Progenitor cell of endocrine pancreas (in vitro differentiated cells): ENCODE results near the gene CRYBA4. TPM values are rescaled to one million over a fixed set of nuclear protein-coding genes. Genes with fewer than 3 reads are reported as not detected.
A peak's percentile ranks its signal among the peaks of the same experiment; 100 is the strongest.

ENCODE experiments used
- DNase-seq: peaks from one replicate; pipeline ENCODE4 v3.0.0; 2021; ENCODE audit warnings: low spot score; ENCODE audit not compliant: unreplicated experiment
- H3K27ac Mint-ChIP-seq: 2 replicates; pipeline ENCODE4 v1.8.0; 2021; ENCODE audit warnings: mild to moderate bottlenecking, moderate library complexity, mixed read lengths
- H3K27me3 Mint-ChIP-seq: 2 replicates; pipeline ENCODE4 v1.8.0; 2021; ENCODE audit warnings: mixed read lengths
- H3K36me3 Mint-ChIP-seq: 2 replicates; pipeline ENCODE4 v1.8.0; 2022; ENCODE audit warnings: mixed read lengths; ENCODE audit not compliant: insufficient read depth
- H3K4me1 Mint-ChIP-seq: 2 replicates; pipeline ENCODE4 v1.8.0; 2021; ENCODE audit warnings: low read depth, mixed read lengths
- H3K4me3 Mint-ChIP-seq: 2 replicates; pipeline ENCODE4 v1.8.0; 2021; ENCODE audit warnings: low read depth, mild to moderate bottlenecking, moderate library complexity, mixed read lengths
- H3K9me3 Mint-ChIP-seq: 2 replicates; pipeline ENCODE4 v1.8.0; 2021; ENCODE audit warnings: low read depth, mixed read lengths
- CTCF ChIP-seq: fragments of 200-600 bp; sonication (generic); IDR thresholded peaks from one replicate; pipeline ENCODE4 v1.5.0; 2021; ENCODE audit warnings: antibody characterized with exemption, mild to moderate bottlenecking; ENCODE audit not compliant: unreplicated experiment
- total RNA-seq: library from RNA; stranded (reverse); gene quantifications from 2 replicates; pipeline ENCODE4 v1.2.1, GENCODE V29; 2021

The CRYBA4 gene
- total RNA-seq, 1 donor from 2014 or later, result not detected

DNA sequence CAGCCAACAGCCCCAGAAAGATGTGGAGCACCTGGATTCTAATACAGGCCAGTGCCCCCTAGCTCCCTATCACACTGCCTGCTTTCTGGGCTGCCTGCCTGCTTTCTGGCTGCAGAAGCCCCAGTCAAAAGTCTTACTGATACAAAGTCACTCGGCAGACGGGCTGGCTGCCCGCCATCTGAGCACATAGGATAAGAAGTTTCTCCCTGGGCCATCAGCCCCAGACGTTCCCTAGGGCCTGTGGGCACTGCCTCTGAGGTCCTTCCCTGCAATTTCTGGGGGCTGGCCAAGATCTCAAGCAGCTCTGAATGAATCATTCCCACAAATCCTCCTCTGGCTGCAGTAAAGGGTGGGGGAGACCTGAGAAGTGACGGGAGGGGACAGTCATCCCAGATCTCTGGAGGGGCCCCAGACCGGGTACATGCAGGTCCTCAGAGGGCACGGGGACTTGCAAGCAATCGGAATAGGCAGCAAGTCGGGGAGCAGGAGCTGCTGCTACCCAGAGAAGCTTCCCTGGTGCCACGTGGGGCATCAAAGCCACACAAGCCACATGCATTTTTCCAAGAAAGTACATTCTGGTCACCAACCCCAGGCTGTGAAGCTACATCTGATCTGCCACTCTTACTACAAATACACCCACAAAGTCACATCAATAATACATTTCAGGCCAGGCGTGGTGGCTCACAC is 36.5 kb upstream of the CRYBA4 start:
- H3K4me3 Mint-ChIP-seq, result no peak overlapping the region
- no peak for TF ChIP-seq CTCF
- peaks cover 5% of the 10 kb centered on the region for H3K27me3 Mint-ChIP-seq
- no peaks in the 10 kb centered on the region for H3K4me1 Mint-ChIP-seq
- H3K27ac Mint-ChIP-seq, result peak overlapping the region; percentile 65
- no peak for DNase-seq
- H3K9me3 Mint-ChIP-seq, result no peaks in the 10 kb centered on the region
- peaks cover 4% of the 10 kb centered on the region for H3K36me3 Mint-ChIP-seq

DNA sequence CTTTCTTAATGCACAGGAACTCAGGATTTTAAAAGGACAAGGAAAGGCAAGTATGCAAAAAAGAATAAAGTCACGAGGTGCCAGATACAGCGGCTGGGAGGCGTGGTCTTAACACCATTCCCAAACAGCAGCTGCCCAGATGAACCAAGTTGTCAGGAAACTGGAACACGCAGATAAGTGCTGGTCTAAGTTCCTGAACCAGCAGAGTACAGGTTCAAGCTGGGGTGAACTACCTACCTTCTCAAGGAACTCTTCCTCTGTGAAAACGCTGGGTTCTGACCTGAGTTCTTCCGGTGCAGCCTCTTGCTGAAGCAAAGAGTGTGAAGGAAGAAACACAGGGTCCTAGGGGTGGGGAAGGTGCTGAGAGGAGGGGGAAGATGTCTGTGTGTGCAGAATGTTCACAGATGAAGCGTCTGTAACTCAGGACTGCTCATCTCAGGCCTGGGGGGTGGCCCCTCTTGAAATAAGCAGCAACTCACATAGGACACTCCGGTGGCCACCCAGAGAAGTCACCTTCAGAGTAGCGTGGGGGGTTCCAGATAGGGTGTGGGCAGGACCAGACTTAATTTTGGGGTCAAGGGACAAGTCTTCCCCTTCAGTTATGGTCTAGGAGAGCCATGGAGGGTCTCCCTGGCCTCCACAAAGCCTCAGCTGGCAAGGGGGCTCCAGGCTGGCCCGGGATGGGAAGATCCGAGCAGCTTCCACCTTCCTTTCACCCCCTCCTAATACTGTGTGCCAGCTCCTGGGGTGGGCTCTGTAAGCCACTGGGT is 35.0 kb upstream of the CRYBA4 start:
- Mint-ChIP-seq H3K27me3 (peaks cover under 1% of the 10 kb centered on the region), H3K27ac (no peak overlapping the region), H3K9me3 (no peaks in the 10 kb centered on the region), H3K4me3 (no peak overlapping the region), H3K36me3 (peaks cover 4% of the 10 kb centered on the region), H3K4me1 (no peaks in the 10 kb centered on the region)
- no peak for DNase-seq
- no peak for TF ChIP-seq CTCF

DNA sequence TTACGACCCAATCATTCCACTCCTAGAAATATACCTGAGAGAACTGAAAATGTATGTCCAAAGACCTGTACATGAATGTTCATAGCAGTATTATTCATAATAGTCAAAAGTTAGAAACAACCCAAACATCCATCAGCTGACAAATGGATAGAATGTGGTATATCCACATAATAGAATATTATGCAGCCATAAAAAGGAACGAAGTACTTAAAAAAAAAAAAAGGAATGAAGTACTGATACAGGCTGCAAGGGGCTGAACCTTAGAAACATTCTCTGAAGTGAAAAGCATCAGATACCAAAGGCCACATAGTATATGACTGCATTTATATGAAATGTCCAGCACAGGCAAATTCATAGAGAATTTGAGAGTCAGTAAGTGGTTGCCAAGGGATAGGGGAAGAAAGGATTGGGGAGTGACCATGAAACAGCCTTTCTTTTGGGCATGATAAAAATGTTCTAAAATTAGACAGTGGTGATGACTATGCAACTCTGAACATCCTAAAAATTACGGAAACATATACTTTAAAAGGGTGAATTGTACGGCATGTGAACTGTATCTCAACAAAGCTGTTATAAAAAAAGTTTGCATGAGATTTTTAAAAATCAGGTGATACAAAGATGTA is 33.7 kb upstream of the CRYBA4 start:
- Mint-ChIP-seq H3K27ac (no peak overlapping the region), H3K27me3 (peaks cover 9% of the 10 kb centered on the region), H3K4me3 (peak overlapping the region; percentile 79), H3K9me3 (no peaks in the 10 kb centered on the region), H3K36me3 (no peaks in the 10 kb centered on the region), H3K4me1 (no peaks in the 10 kb centered on the region)
- TF ChIP-seq CTCF, result no peak
- no peak for DNase-seq

DNA sequence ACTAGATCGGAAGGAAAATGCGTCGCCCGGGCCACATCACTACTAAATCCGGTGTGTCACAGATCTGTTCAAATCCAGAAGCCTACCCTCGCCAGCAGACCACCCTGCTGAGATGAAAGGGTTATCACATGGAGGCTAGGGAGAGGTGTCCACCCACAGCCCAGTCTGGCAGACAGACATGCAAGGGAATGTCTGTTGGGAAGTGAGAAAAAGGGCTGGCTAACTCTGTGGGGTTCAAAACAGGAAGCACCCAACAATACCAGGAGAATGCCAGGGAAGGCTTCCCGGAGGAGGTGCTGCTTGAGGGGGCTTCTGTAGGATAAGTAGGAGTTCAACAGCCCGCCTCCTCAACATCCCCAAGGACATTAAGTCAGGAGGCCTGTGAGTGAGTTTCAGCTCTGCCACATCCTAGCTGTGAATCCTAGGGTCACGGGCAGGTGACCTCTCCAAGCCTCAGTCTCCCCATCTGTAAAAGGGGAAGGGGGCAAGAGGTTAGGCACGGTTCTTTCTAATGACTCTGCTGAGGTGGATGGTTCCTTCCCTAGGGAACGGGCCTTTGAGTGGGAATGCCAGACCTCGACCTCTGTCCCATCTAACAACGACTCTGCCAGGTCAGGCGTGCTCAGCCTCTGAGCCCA is 32.9 kb upstream of the CRYBA4 start:
- H3K36me3 Mint-ChIP-seq, result no peaks in the 10 kb centered on the region
- peak overlapping the region; percentile 16 for H3K27ac Mint-ChIP-seq
- H3K4me3 Mint-ChIP-seq, result peak overlapping the region; percentile 79
- TF ChIP-seq CTCF, result no peak
- peaks cover 9% of the 10 kb centered on the region for H3K27me3 Mint-ChIP-seq
- H3K4me1 Mint-ChIP-seq, result no peaks in the 10 kb centered on the region
- DNase-seq, result no peak
- H3K9me3 Mint-ChIP-seq, result no peaks in the 10 kb centered on the region

GRCh38 chr22:26589367-26589844 is 32.4 kb upstream of the CRYBA4 start:
- DNase-seq, result peak; percentile 12
- H3K4me3 Mint-ChIP-seq, result peak overlapping the region; percentile 79
- no peaks in the 10 kb centered on the region for H3K36me3 Mint-ChIP-seq
- H3K27me3 Mint-ChIP-seq, result peaks cover 9% of the 10 kb centered on the region
- H3K27ac Mint-ChIP-seq, result peak overlapping the region; percentile 16
- no peak for TF ChIP-seq CTCF
- no peaks in the 10 kb centered on the region for H3K4me1 Mint-ChIP-seq
- no peaks in the 10 kb centered on the region for H3K9me3 Mint-ChIP-seq
